GM12892 (cell line): ENCODE data around the gene CCDC200.

Experiments
- POLR2A ChIP-seq: IDR thresholded peaks from 2 replicates; pipeline ENCODE4 v1.6.1; 2011; ENCODE audit warnings: low read depth, low read length, control low read depth
- TAF1 ChIP-seq: IDR thresholded peaks from 2 replicates; pipeline ENCODE4 v1.6.1; 2011; ENCODE audit warnings: low read depth, mild to moderate bottlenecking, control low read depth, low read length, borderline replicate concordance

- TF ChIP-seq POLR2A (no peak), TAF1 (no peak)
These were observed 14.9 kb downstream of the CCDC200 start for GRCh38 chr17:43213545-43213944.
